SK-N-SH (cell line): Measurements from ENCODE around the gene GRK3.

Experiments
- EZH2phosphoT487 ChIP-seq: fragments of 200-600 bp; sonication (generic); IDR thresholded peaks from 2 replicates; pipeline ENCODE4 v1.6.1; 2017; ENCODE audit warnings: low read depth, mixed run types, mild to moderate bottlenecking, antibody characterized with exemption, moderate library complexity, borderline replicate concordance
- RXRA ChIP-seq: IDR thresholded peaks from 2 replicates; pipeline ENCODE4 v1.4.0; 2012; ENCODE audit warnings: low read depth, mild to moderate bottlenecking, borderline replicate concordance
- TF ChIP-seq, protein P1 (sequence below): fragments of 200-600 bp; sonication (generic); IDR thresholded peaks from 2 replicates; pipeline ENCODE4 v1.6.1; 2017; ENCODE audit warnings: antibody characterized with exemption, mild to moderate bottlenecking, moderate library complexity

DNA sequence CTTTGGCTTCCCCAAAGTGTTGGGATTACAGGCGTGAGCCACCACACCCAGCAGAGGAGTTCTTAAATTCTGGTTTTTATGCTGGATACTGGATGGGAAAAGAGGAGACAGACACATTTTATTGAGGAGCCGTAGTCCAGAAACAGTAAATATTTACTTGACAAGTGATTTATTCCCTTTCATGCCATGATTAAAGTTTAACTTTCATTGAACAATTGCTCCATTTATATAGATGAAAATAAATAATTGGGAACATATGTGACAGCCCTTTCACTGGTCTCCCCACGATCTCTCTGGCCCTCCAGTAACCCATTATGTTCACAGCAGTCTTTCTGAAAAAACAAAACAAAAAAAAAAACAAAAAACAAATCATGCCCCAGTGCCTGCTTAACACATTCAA is 19.3 kb upstream of the GRK3 start:
- TF ChIP-seq EZH2phosphoT487: no peak
- TF ChIP-seq RXRA: no peak
- TF ChIP-seq, protein P1, sequence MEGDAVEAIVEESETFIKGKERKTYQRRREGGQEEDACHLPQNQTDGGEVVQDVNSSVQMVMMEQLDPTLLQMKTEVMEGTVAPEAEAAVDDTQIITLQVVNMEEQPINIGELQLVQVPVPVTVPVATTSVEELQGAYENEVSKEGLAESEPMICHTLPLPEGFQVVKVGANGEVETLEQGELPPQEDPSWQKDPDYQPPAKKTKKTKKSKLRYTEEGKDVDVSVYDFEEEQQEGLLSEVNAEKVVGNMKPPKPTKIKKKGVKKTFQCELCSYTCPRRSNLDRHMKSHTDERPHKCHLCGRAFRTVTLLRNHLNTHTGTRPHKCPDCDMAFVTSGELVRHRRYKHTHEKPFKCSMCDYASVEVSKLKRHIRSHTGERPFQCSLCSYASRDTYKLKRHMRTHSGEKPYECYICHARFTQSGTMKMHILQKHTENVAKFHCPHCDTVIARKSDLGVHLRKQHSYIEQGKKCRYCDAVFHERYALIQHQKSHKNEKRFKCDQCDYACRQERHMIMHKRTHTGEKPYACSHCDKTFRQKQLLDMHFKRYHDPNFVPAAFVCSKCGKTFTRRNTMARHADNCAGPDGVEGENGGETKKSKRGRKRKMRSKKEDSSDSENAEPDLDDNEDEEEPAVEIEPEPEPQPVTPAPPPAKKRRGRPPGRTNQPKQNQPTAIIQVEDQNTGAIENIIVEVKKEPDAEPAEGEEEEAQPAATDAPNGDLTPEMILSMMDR: no peak
